NB4 (cell line): ENCODE measurements around the gene ZNF83.

ENCODE experiments used
- CTCF ChIP-seq: IDR thresholded peaks from one replicate; pipeline ENCODE4 v1.5.1; 2012; ENCODE audit warnings: low read depth, low read length
- MAX ChIP-seq: IDR thresholded peaks from 2 replicates; pipeline ENCODE4 v1.6.1; 2011; ENCODE audit warnings: low read depth, low read length
- MYC ChIP-seq: IDR thresholded peaks from 2 replicates; pipeline ENCODE4 v1.6.1; 2011; ENCODE audit warnings: low read depth, low read length
- POLR2A ChIP-seq: IDR thresholded peaks from 2 replicates; pipeline ENCODE4 v1.6.1; 2011; ENCODE audit warnings: mild to moderate bottlenecking; ENCODE audit not compliant: insufficient read length; ENCODE audit errors: extremely low read depth

- TF ChIP-seq CTCF (no peak), POLR2A (no peak), MYC (no peak), MAX (no peak)
Observed at GRCh38 chr19:52687684-52688083, 49.5 kb upstream of the ZNF83 start.
